GM12878 (cell line): ENCODE data around the gene PHF11. TPM values are rescaled to one million over a fixed set of nuclear protein-coding genes. Genes with fewer than 3 reads are reported as not detected.

Experiments used
- ATAC-seq: fragments of 200-7000 bp; cut with Tn5 transposase; 3 replicates; pipeline ENCODE4 v1.9.1; 2020; ENCODE audit warnings: mild to moderate bottlenecking, moderate library complexity
- BruUV-seq: library from RNA; stranded (reverse); fragments of 400-500 nt; replicated peaks from 2 replicates; lab custom pipeline; 2021; lab: Mats Ljungman, UMichigan
- CTCF ChIA-PET: fragments of 300-600 bp; sonication (Branson Sonifier 250); formaldehyde crosslinking; extraction: SDS; loops from one replicate; lab custom pipeline; 2021; ENCODE audit warnings: inconsistent platforms; lab: Yijun Ruan, JAX
- POLR2A ChIA-PET: fragments of 350-600 bp; formaldehyde crosslinking; extraction: SDS; loops from one replicate; lab custom pipeline; 2021; ENCODE audit warnings: inconsistent platforms; lab: Charles Lee
- RAD21 ChIA-PET: fragments of 300-600 bp; sonication (Branson Sonifier 250); formaldehyde crosslinking; loops from one replicate; lab custom pipeline; 2023; ENCODE audit warnings: antibody characterized with exemption; ENCODE audit not compliant: unreplicated experiment; lab: Charles Lee
- SMC1A ChIA-PET: fragments of 300-600 bp; sonication (Branson Sonifier 250); formaldehyde crosslinking; loops from one replicate; lab custom pipeline; 2023; ENCODE audit not compliant: unreplicated experiment, uncharacterized antibody; lab: Charles Lee
- DNase-seq: peaks from one replicate; pipeline ENCODE4 v3.0.0-alpha.2; 2011; ENCODE audit warnings: low read depth, low spot score
- FAIRE-seq: peaks from 3 replicates; lab custom pipeline; 2011; peaks lifted over from hg19 to GRCh38; lab: Jason Lieb, UNC
- H2AFZ ChIP-seq: 2 replicates; pipeline ENCODE4 v1.6.0; 2011; ENCODE audit warnings: low read depth, low read length, control low read depth; ENCODE audit not compliant: control insufficient read depth
- H3K27ac ChIP-seq: 2 replicates; pipeline ENCODE4 v1.5.1; 2011; ENCODE audit warnings: control low read depth; ENCODE audit not compliant: control insufficient read depth, insufficient read depth
- H3K27me3 ChIP-seq, 2 experiments: replicated peaks in 1 of 2; 2 replicates each; pipeline versions ENCODE4 v1.6.0 to v1.6.1; 2011; ENCODE audit warnings: low read length in 1 of 2; ENCODE audit not compliant: control insufficient read depth in 2 of 2, insufficient read depth in 2 of 2
- H3K36me3 ChIP-seq, 2 experiments: 2 replicates each; pipeline ENCODE4 v1.5.1; 2011; ENCODE audit warnings: low read length in 1 of 2; ENCODE audit not compliant: control insufficient read depth in 2 of 2, insufficient read depth in 2 of 2
- H3K4me1 ChIP-seq: 2 replicates; pipeline ENCODE4 v1.6.1; 2011; ENCODE audit warnings: mild to moderate bottlenecking, low read length, moderate library complexity, mixed read lengths; ENCODE audit not compliant: control insufficient read depth, insufficient read depth
- H3K4me2 ChIP-seq: 2 replicates; pipeline ENCODE4 v1.6.0; 2011; ENCODE audit warnings: control low read depth; ENCODE audit not compliant: control insufficient read depth, insufficient read depth
- H3K4me3 ChIP-seq: fragments of 200-600 bp; sonication (generic); 2 replicates; pipeline ENCODE4 v1.5.1; 2016
- H3K79me2 ChIP-seq: 2 replicates; pipeline ENCODE4 v1.6.0; 2011; ENCODE audit warnings: low read length; ENCODE audit not compliant: control insufficient read depth, insufficient read depth
- H3K9ac ChIP-seq: 2 replicates; pipeline ENCODE4 v1.8.0; 2011; ENCODE audit warnings: low read length, control low read depth, mixed read lengths; ENCODE audit not compliant: control insufficient read depth, insufficient read depth
- H3K9me3 ChIP-seq: replicated peaks from 3 replicates; pipeline ENCODE4 v1.5.1; 2011; ENCODE audit warnings: mild to moderate bottlenecking, low read length; ENCODE audit not compliant: control insufficient read depth, insufficient read depth
- H4K20me1 ChIP-seq: 2 replicates; pipeline ENCODE4 v1.6.0; 2011; ENCODE audit not compliant: control insufficient read depth, insufficient read depth
- ASH2L ChIP-seq: fragments of 300-600, 200-600 bp; sonication (generic); IDR thresholded peaks from 2 replicates; pipeline ENCODE4 v1.6.1; 2017; ENCODE audit warnings: low read depth, mild to moderate bottlenecking, borderline replicate concordance
- GABPA ChIP-seq: IDR thresholded peaks from 2 replicates; pipeline ENCODE4 v1.6.1; 2014; ENCODE audit warnings: antibody characterized with exemption, low read depth, mild to moderate bottlenecking, inconsistent platforms
- IKZF1 ChIP-seq: fragments of 450-650 bp; conservative IDR thresholded peaks from 2 replicates; pipeline ENCODE4 v1.6.1; 2017; ENCODE audit warnings: antibody characterized with exemption, mild to moderate bottlenecking
- MAX ChIP-seq: IDR thresholded peaks from 2 replicates; pipeline ENCODE4 v1.6.1; 2012; ENCODE audit warnings: low read depth, low read length, improper control_type of control experiment
- RELB ChIP-seq: fragments of 450-650 bp; IDR thresholded peaks from 2 replicates; pipeline ENCODE4 v1.6.1; 2017; ENCODE audit warnings: low read depth, mild to moderate bottlenecking, moderate library complexity
- SMC3 ChIP-seq: IDR thresholded peaks from 2 replicates; pipeline ENCODE4 v1.6.1; 2011; ENCODE audit warnings: low read length, improper control_type of control experiment, borderline replicate concordance
- WGBS: methylation state at CpG from one replicate; pipeline ENCODE4 v1.1.6; 2016; ENCODE audit warnings: low lambda C conversion rate; ENCODE audit not compliant: insufficient replicate concordance, insufficient coverage; ENCODE audit errors: missing lambda C conversion rate; 5-methylcytosine and 5-hydroxymethylcytosine counted together
- in situ Hi-C: fragments of 300-500 bp; cut with MboI; formaldehyde crosslinking; loops from 9 replicates; pipeline ENCODE4 v1.14.3; 2018; ENCODE audit warnings: mixed read lengths
- intact Hi-C: fragments of 100-400 bp; cut with micrococcal nuclease; formaldehyde crosslinking; loops from one replicate; pipeline ENCODE4 v1.14.2; 2022; ENCODE audit not compliant: unreplicated experiment
- polyA plus RNA-seq, 11 experiments: library from polyadenylated mRNA; depleted of rRNA in 4 of 11; unstranded in 6 of 11; stranded (reverse) in 5 of 11; fragments of >200 nt; fragmentation: Nextera tagmentation in 4 of 11; fragmentation: Illumina TruSeq in 1 of 11; extraction: Ambion mirVana in 4 of 11; extraction: Trizol in 1 of 11; gene quantifications; 1 replicate in 1 of 11; 2 replicates in 10 of 11; pipeline versions ENCODE4 v1.2.1 to v1.2.3, GENCODE V29; 2011 to 2016; ENCODE audit warnings: inconsistent platforms in 2 of 11, missing spikeins in 2 of 11, low read depth in 1 of 11
- total RNA-seq, 4 experiments: library from RNA; depleted of rRNA in 3 of 4; stranded (reverse); fragments of >200 nt in 3 of 4; fragmentation: Illumina TruSeq in 1 of 4; extraction: Trizol in 1 of 4; gene quantifications; 2 replicates each; pipeline versions ENCODE4 v1.2.1 to v1.2.3, GENCODE V29; 2013 to 2021

PHF11 gene
- total and polyA plus RNA-seq, 10 of the 15 experiments (the other 5 are each of a cell fraction or from before 2014, with no cell fraction given) = 16.9 to 77.3 (median 32.7) TPM

GRCh38 chr13:49497272-49497671 is 1.5 kb downstream of the PHF11 start (continued):
- TF ChIP-seq IKZF1 = no peak
- no peak for TF ChIP-seq RELB
- TF ChIP-seq SMC3 = no peak
- TF ChIP-seq MAX = no peak
- no peak for TF ChIP-seq GABPA
- TF ChIP-seq, all 136 proteins: peak for 0

- RAD21 ChIA-PET = no interaction called here
- no peak overlapping the region for H2AFZ ChIP-seq
- in situ Hi-C loops = no loop called here
- peak overlapping the region; percentile 45; the same call in 1 of the 2 replicates for H3K4me2 ChIP-seq
- H3K79me2 ChIP-seq = peaks cover 10% of the 10 kb centered on the region
- POLR2A ChIA-PET = no interaction called here
- FAIRE-seq = no peak
- H3K4me1 ChIP-seq = peaks cover 6% of the 10 kb centered on the region
- TF ChIP-seq ASH2L = no peak
- TF ChIP-seq, all 136 proteins: peak for 0
- no peaks in the 10 kb centered on the region for H3K27me3 ChIP-seq
- SMC1A ChIA-PET = no interaction called here
- DNase-seq (no peak), ATAC-seq (no peak)
- peaks cover 0 to 7% of the 10 kb centered on the region in 2 experiments; a peak in 1 of 4 replicates for H3K36me3 ChIP-seq
- BruUV-seq = no TSS peak
- H4K20me1 ChIP-seq = no peaks in the 10 kb centered on the region
- no peak overlapping the region for H3K27ac ChIP-seq
- CTCF ChIA-PET = no interaction called here
- intact Hi-C loops = loop anchor here (10.0 kb wide), 1 partner anchor 193 kb away; no protein-coding TSS in a partner anchor
- no peaks in the 10 kb centered on the region; the same call in 2 of the 3 replicates for H3K9me3 ChIP-seq
- no peak overlapping the region for H3K9ac ChIP-seq
- H3K4me3 ChIP-seq = no peak overlapping the region
- WGBS = 31% methylated on average over 4 of the region's 4 CpGs
Measured at GRCh38 chr13:49498206-49498605, 2.5 kb downstream of the PHF11 start.
